NCI-H1092 treated with DMSO at 0.1 percent for 48 hours (cell line): ENCODE data around the gene HOXC12.

ENCODE experiments used
- DNase-seq: peaks from one replicate; lab custom pipeline; 2025; lab: John Stamatoyannopoulos, UW

HOXC12 gene

GRCh38 chr12:53956914-53957536 lies 2.3 kb downstream of the HOXC12 start:
- no peak for DNase-seq

DNA sequence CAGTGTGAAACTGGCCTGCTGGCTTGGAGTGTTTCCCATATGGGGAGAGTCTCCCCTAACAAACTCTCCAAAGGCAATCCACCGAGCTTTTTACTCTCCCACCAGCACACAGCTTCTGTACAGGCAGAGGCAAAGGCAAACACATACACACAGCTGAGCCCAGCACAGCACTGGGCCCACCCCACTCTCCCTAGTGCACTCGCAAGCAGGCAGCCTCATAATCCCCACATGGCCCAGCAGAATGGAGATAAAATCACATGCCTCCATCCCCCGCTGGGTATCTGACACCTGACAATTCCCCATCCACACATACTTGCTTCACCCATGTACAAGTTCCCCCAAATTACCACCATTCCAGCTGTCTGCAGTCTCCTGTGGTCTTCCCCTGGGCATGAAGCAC lies 3.4 kb downstream of the HOXC12 start:
- DNase-seq: no peak

- no peak for DNase-seq
These were observed 4.6 kb downstream of the HOXC12 start for GRCh38 chr12:53959314-53959713.

- DNase-seq: no peak
These were observed 5.7 kb downstream of the HOXC12 start for GRCh38 chr12:53960187-53961024.

DNA sequence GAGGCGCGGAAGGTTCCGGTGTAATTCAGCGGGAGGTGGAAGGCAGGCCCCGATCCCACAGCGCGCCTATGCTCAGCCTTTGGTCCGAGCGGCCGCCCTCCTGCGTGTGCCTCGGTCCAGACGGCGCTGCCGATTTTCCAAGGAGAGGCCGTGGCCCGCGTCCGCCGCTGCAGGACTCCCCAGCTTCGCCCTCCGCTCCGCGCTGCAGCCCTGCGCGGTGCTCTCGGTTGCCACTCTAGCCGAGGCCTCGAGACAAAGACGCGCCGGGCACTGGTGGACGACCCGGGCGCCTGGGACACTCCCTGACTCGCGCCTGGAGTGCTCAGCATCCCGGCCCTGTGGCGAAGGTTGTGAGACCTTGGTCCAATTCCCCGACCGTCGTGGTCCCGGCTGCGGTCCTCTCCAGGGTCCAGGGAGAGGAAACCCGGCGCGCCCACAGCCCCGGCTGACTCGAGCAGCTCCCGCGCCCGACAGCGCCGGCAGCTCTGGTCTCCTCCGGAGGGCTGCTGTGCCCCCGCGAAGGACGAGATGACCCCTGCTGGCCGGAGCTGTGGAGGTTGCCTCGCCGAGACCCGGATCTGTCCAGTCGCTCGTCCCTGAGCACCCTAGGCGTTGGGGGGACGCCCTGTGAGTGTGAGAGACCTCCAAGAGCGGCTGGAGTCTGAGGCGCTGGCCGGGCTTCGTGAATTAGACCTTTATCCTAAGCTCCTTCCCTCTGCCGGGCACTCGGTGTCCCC lies 6.5 kb downstream of the HOXC12 start:
- DNase-seq: no peak

DNA sequence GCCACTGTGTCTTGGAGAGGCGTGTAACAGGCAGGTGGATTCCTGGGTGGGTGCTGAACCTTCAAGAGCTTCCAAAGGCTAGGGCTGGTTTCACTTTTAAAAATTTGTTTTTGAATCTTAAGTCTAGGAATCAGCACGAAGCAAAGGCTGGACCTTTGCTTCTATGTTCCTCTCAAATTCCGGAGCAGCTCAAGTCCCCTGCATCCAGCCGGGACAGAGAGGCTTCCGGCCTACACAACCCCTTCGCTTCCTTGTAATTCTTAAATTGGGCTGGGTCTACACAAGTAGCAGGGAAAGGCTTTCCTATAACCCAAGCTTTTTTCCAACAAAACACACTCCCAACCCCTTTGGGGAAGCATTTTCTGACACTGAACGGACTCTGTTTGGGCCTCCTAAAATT lies 8.3 kb downstream of the HOXC12 start:
- DNase-seq: no peak

GRCh38 chr12:53963434-53964314 lies 9.0 kb downstream of the HOXC12 start:
- no peak for DNase-seq

DNA sequence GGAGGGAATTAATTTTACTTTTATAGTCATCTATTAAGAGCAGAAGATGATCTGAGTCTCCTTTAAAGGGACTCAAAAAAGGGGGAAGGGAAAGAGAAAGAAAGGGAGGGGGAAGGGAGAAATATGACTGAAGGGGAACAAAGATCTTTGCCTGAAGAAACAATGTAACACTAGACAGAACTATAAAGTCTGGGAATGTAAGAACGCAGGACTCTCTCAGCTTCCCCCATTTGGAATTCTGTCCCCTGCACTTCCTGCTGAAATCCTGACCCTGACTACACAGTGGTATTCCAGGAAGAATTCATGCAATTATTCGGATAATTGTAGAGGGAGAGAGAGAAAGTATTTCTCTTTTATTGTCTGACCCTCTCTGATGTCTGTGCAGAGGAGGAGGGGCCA lies 9.6 kb downstream of the HOXC12 start:
- DNase-seq: no peak

DNA sequence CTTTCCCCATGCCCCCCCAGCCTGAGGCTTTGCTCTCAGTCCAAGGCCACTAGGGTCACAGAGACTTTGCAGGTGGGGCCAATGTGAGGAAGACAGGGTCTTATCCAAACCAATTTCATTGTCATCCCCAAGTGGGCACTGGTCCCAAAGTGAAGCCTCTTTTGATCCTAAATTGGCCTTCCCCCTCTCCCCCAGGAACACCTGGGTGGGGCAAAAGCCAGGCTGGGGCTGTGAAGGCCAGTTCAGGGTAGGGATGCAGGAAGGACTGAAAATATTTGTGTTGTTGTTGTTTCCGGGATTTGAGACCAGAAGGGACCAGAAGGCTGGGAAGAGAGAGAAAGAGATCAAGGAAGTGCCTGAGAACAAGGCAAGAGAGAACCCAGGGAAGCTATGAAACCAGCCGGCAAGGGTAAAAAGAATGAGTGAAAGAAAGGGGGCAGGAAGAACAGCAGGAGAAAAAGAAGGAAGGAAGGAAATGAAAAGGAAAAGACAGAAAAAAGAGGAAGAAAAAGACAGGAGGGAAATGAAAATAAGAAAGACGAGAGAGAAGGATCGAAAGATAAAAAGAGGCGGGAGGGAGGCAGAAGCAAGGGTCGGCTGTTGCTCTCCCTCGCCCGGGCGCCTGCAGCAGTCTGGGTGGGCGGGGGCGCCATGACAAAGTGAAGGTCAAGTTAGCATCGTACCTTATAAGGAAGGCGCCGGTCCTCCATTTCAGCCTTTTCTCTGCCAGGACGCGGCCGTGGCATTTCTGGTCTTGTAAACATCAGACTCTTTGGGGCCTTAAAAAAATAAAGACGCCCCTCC lies 10.8 kb downstream of the HOXC12 start:
- no peak for DNase-seq

DNA sequence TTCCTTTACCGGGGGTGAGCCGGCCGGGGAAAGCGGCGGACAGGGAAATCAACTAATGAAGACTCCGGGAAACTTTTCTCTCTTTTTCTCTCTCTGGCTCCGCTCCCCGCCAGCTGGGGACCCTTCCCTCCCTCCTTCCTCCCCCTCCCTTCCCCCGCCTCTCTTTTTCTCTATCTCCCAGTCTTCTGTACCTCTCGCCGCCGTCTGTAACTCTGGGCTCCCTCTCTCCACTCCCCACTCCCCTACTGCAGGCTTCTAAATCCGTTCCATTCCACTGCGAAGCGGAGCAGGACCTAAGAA lies 11.3 kb downstream of the HOXC12 start:
- no peak for DNase-seq

- no peak for DNase-seq
These were observed 11.9 kb downstream of the HOXC12 start for GRCh38 chr12:53966385-53967133.

DNA sequence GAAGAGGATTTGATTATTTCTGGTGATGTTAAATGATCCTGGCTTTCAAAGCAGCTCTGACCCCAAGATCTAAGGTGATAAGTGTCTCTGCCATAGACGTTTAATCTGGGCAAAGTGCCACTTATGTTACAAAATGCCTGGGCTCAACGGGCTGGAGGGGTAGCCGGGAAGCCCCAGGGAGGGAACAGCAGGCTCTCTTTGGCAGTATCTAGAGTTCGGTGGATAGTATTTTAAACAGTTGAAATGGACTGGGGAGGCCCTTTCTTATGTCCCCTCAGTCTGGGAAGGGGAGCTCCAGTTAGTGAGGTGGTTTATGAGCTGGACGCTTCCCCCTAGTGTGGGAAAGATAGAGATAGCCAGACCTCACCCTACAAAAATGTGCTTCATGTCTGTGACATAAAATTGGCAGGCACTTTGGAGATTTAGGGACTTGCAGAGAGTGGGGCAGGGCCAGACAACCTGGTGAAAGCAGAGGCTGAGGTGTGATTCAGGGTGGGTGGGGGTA lies 12.8 kb downstream of the HOXC12 start:
- no peak for DNase-seq

GRCh38 chr12:53968214-53969127 lies 13.8 kb downstream of the HOXC12 start:
- DNase-seq: no peak

DNA sequence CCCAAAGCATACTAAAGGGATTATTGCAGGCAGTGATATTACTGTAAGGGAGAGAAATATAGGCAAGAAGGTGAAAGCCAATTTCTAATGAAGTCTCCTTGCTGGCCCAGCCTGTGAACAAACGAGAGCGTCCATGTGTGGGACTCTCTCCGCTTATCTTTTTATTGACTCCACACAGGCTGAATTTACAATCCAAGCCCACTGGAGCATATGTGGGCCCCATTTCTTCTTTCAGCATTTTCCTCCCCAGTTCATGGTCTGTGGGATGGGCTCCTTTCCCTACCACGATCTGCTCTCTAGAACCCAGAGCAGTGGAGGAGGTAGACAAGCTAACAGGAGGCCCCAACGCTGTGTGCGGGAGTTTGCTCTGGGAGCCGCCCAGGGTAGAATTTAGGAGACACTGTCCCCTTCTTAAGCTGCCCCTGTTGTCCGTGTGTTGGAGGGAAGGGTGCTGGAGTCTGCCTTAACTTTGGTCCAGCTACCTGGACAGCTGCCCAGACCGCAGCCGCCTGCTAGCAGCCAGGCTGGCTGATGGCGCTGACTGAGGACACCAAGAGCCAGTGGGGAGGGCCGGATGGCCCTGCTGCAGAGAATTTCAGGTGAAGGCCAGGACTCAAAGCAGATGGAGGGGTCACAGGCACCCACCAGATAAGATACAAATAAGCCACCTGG lies 15.0 kb downstream of the HOXC12 start:
- no peak for DNase-seq

GRCh38 chr12:53970451-53970850 lies 15.7 kb downstream of the HOXC12 start:
- no peak for DNase-seq

DNA sequence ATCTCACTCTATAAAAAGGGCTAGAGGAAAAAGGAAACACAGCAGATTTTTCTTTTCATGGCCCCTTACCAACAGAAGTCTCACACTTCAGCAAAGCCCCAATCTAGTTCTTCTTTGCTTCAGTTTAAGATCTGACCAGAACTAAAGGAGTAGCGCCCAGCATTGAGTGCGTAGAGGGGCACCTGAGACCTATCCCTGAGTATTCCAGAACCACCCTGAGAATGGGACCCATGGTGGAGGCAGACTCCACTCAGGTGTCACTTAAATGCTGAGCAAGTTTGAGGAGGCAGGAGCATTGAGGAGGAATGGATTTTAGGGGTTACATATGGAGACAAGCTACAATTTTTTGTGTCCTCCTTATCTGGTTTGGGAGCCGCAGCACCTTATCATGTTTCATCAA lies 16.4 kb downstream of the HOXC12 start:
- DNase-seq: no peak

DNA sequence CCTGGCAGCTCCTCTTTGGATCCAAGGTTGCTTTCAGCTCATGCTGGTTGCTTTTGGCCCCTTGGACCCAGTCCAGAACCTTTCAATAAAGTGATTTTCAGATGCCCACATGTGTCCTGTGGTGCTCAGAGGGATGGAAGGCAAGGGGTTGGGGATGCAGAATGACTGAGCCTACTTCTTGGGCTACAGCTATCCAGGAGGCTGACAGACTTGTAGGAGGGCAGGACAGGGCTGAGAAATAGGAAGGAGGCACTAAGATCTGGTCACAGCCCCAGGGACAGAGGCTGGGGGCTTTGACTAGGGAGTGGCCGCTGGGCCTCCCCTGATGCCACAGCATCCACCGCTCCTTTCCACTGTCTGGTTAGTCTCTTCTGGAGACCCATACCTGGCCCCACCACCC lies 17.0 kb downstream of the HOXC12 start:
- DNase-seq: no peak

DNA sequence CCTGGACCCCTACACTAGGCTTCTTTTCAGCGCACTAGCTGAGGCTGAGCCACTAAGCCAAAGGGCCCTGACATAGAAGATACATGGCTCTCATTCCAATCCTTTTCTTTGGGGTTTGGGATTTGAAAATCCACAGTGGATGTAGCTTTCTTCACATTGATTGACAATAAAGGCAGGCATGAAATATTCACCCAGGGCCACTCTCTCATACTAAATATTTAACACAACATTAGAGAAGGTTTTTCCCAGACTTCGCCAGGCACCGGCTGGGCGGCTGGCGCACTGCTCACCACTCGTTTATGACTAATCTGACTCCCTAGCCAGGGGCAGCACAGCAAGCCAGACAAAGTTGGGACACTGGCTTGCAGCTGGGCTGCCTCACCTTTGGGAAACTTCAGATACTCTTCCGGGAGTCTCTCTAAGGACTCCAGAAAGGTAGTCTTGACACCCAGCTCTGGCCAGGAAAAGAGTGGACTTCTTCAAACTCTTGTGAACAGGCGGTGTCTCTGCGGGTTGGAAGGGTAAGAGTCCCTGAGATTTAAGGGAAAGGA lies 17.5 kb downstream of the HOXC12 start:
- DNase-seq: no peak
